ENCODE measurements around the gene ARHGEF3.

The ARHGEF3 gene

GRCh38 chr3:56801662-56802377, at the start of gene ARHGEF3:
Gene ARHGEF3 (minus strand): TSS chr3:56801949. CDS start chr3:56801798, 151 bp downstream.
- peak; percentile 76 for DNase-seq (ENCODE audit: low spot score)

- DNase-seq (ENCODE audit: low spot score): no peak
Observed at GRCh38 chr3:56849698-56850097, 47.9 kb upstream of the ARHGEF3 start.

- no peak for DNase-seq (ENCODE audit: low spot score)
Observed at GRCh38 chr3:56845505-56845904, 43.8 kb upstream of the ARHGEF3 start.

DNA sequence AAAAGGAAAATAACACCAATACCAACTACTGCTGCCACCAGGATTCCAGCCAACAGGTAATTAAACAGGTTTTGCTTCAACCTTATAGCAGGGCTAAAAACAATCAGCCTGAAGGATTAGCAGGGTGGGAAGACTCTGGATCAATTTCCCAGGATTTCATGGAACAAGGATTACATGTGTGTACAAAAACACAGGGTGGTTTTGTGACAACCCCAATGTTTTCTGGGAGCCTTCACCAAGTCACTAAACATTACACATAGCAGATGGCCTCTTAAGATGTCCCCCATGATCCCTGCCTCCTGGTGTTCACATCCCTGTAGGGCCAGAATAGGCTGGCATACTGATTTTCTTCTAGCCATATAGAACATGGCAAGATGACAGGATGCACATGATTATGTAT, 42.8 kb upstream of the ARHGEF3 start:
- no peak for DNase-seq (ENCODE audit: low spot score)

GRCh38 chr3:56839784-56840715, 38.3 kb upstream of the ARHGEF3 start:
- no peak for DNase-seq (ENCODE audit: low spot score)

GRCh38 chr3:56838448-56838847, 36.7 kb upstream of the ARHGEF3 start:
- DNase-seq (ENCODE audit: low spot score): no peak

GRCh38 chr3:56837196-56837955, 35.6 kb upstream of the ARHGEF3 start:
- no peak for DNase-seq (ENCODE audit: low spot score)

DNA sequence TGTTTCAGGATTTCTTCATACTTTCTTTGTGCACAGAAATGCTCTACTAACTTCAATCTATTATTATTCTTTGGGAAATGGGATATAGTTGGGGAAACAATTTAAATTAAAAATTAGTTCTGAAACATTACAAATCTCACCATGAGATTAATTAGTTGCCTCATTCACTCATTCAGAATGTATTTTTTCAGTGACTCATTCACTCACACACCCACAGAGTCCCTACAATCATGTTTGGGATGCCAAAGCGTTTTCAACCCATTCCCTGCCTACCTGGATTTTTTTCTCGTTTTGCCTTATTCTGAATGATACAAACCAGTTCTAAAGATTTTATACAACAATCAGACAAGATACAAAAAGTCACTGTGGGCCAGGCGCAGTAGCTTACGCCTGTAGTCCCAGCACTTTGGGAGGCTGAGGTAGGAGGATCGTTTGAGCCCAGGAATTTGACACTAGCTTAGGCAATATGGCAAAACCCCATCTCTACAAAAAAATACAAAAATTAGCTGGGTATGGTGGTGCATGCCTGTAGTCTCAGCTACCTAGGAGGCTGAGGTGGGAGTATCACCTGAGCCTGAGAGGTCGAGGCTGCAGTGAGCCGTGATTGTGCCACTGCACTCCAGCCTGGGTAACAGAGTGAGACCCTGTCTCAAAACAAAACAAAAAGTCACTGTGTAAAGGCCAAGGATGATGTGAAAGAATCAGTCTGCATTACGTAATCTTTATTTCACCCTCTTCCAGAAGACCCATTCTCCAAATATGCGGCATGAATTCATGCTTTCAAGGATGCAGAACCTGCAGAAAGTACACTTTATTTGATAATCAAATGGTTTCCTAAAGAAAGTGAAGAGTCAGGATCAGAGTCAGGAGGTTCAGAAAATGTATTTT, 34.8 kb upstream of the ARHGEF3 start:
- DNase-seq (ENCODE audit: low spot score): no peak

DNA sequence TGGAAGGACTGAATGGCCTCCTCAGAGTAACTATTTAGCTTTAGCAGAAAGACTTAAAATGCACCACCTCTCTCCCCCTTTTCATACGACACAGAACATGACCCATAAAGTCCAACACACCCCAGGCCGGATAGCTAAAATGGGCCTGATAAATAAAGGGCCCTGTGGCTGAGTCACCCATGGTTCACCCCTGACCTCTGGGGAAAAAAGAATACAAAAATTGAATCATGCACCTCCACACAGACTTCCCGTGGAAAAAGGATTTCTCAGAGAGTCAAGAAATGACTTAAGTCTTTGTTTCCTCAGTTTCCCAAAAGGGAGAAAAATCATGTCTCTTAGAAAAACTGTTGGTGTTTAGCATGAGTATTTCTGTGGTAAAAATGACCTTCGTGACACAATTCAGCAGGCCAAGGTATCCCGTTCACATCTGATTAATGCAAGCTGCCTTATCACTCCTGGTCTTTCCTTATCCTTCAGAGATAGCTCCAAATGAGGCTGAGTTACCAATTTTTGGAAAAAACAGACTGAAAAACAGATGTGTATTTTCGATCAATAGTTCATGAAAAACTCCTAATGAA, 34.0 kb upstream of the ARHGEF3 start:
- no peak for DNase-seq (ENCODE audit: low spot score)

- no peak for DNase-seq (ENCODE audit: low spot score)
Observed at GRCh38 chr3:56833536-56833935, 31.8 kb upstream of the ARHGEF3 start.

GRCh38 chr3:56833022-56833421, 31.3 kb upstream of the ARHGEF3 start:
- DNase-seq (ENCODE audit: low spot score): no peak

- no peak for DNase-seq (ENCODE audit: low spot score)
Observed at GRCh38 chr3:56831572-56831971, 29.8 kb upstream of the ARHGEF3 start.

DNA sequence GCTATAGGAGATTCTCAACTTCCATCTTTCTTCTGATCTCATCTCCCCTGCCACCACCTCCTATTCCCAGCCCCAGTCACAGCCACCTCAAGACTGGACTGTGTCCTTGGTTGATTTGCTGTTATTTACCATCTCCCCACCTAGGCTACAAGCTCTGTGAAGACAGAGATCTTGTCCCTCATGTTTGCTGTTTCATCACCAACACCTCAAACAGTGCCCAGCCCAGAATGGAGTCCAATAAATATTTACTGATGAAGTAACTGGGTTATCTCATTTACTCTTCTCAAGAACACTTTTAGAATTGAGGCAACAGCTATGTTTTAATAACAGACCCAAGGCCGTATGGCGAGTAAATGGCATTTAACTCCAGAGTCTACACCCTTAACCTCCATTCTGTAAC, 29.1 kb upstream of the ARHGEF3 start:
- DNase-seq (ENCODE audit: low spot score): no peak

GRCh38 chr3:56829533-56829932, 27.8 kb upstream of the ARHGEF3 start:
- no peak for DNase-seq (ENCODE audit: low spot score)

- no peak for DNase-seq (ENCODE audit: low spot score)
Observed at GRCh38 chr3:56826831-56827722, 25.3 kb upstream of the ARHGEF3 start.

DNA sequence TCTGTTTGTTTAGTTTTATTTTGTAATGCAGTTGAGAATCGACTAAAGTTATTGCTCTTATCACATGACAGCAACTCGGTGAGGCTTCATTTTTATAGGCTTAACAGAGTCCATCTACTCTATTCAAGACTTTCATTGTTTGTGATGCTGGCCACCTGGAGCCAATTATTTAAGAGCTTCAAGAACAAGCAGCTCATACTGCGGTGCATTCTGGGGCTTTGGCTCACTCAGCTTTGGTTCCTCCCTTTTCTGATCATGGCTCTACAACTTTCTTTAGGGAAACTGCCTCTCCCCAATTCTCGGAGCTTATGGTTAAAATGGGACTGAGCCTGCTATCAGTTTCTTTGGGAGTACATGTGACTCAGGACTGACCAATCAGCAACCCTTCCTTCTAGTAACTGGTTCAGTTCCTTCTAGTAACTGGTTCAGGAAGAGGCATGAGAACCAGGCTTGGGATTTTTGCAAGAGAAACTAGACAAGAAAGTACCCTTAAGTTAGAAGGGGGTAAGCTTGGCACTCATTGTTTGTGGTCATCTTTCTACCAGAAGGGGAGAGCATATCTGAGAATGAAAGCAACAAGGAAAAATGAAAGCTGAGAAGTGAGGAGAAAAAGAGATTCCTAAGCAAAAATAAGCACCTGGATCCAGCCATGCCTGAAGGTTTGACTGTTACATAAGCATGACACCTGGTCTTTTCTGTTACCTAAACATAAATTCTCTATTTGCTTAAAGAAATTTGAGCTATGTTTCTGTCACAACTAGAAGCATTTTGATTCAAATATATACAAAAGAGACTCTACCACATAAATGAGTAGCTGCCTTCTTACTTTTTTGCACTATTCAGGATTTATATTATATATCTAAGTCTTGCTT, 24.1 kb upstream of the ARHGEF3 start:
- DNase-seq (ENCODE audit: low spot score): no peak

- DNase-seq (ENCODE audit: low spot score): no peak
Observed at GRCh38 chr3:56823984-56824703, 22.4 kb upstream of the ARHGEF3 start.

DNA sequence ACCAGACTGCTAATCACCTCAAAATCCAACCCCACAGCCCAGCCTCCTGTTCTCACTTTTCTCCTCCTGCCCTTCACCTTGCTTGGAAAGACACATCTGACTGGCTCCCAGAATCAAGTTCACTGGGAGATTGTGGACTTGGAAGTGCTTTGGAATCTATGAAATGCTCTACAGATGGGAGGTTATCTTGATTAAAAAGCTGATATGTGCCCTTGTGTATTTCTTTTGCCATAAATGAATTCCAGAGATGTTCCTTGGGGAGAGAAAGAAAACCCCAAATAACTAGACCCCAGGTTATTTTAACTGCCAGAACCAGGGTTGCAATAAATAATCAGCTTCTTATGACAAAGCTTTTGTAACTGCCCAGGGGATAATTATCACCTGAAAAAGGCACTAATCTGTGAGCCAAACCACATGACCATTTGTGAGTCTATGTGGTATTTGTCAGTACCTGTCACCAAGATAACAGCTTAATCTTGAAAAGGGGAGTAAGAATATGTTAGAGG, 21.7 kb upstream of the ARHGEF3 start:
- no peak for DNase-seq (ENCODE audit: low spot score)
